Left lung (tissue), 10 donors: Measurements from ENCODE around the gene TAC1. TPM values are rescaled to one million over a fixed set of nuclear protein-coding genes. Genes with fewer than 3 reads are reported as not detected.
A peak's percentile ranks its signal among the peaks of the same experiment; 100 is the strongest.

ENCODE experiments used
- ATAC-seq: fragments of 200-7000 bp; cut with Tn5 transposase; one replicate; pipeline ENCODE4 v1.9.1; 2020; ENCODE audit warnings: moderate library complexity
- DNase-seq, 4 donors: peaks; one replicate each; pipeline ENCODE4 v3.0.0-alpha.2; 2013 to 2020
- H3K27ac ChIP-seq, 2 donors: fragments of 200-600 bp; sonication (generic) in 1 of 2; one replicate each; pipeline versions ENCODE4 v1.5.0 to v1.8.0; 2020 to 2021
- H3K27me3 ChIP-seq, 2 donors: fragments of 200-600 bp; sonication (generic) in 1 of 2; one replicate each; pipeline versions ENCODE4 v1.5.0 to v1.8.0; 2020 to 2021
- H3K36me3 ChIP-seq, 2 donors: fragments of 200-600 bp; sonication (generic) in 1 of 2; one replicate each; pipeline versions ENCODE4 v1.5.0 to v1.8.0; 2020 to 2021
- H3K4me1 ChIP-seq, 2 donors: fragments of 200-600 bp; one replicate each; pipeline ENCODE4 v1.8.0; 2021
- H3K4me3 ChIP-seq, 2 donors: fragments of 200-600 bp; sonication (generic) in 1 of 2; one replicate each; pipeline versions ENCODE4 v1.5.0 to v1.8.0; 2020 to 2021; ENCODE audit warnings: mild to moderate bottlenecking in 1 of 2
- H3K9me3 ChIP-seq, 2 donors: fragments of 200-600 bp; sonication (generic) in 1 of 2; one replicate each; pipeline versions ENCODE4 v1.5.0 to v1.8.0; 2020 to 2021
- intact Hi-C, 2 donors: fragments of 100-400 bp; cut with DNase I; formaldehyde crosslinking; loops; one replicate each; pipeline versions ENCODE4 v1.11.2 to v1.14.2; 2022
- polyA plus RNA-seq, 6 donors: library from polyadenylated mRNA; unstranded; fragments of 120-200 nt; gene quantifications; one replicate each; pipeline ENCODE4 v1.2.1, GENCODE V29; 2013; ENCODE audit not compliant: insufficient read length in 6 of 6
- total RNA-seq, 2 donors: library from RNA; stranded (reverse); fragmentation: NEBNext Ultra II Directional; extraction: Animal tissue kit (Norgen Biotek cat#: 25700); gene quantifications; one replicate each; pipeline ENCODE4 v1.2.1, GENCODE V29; 2021
- TF ChIP-seq, protein P1 (sequence below), 2 donors: fragments of 200-600 bp; sonication (generic) in 1 of 2; IDR thresholded peaks; one replicate each; pipeline versions ENCODE4 v1.5.0 to v1.8.0; 2021; ENCODE audit warnings: antibody characterized with exemption in 2 of 2
- donor health status: DM: no; HTN: yes; CAD: no.
- donor health status: DM: no; HTN: no; CAD: no.

Gene TAC1
- total and polyA plus RNA-seq, 8 donors, result not detected

GRCh38 chr7:97722386-97722785 lies 9.5 kb upstream of the TAC1 start:
- TF ChIP-seq, protein P1, sequence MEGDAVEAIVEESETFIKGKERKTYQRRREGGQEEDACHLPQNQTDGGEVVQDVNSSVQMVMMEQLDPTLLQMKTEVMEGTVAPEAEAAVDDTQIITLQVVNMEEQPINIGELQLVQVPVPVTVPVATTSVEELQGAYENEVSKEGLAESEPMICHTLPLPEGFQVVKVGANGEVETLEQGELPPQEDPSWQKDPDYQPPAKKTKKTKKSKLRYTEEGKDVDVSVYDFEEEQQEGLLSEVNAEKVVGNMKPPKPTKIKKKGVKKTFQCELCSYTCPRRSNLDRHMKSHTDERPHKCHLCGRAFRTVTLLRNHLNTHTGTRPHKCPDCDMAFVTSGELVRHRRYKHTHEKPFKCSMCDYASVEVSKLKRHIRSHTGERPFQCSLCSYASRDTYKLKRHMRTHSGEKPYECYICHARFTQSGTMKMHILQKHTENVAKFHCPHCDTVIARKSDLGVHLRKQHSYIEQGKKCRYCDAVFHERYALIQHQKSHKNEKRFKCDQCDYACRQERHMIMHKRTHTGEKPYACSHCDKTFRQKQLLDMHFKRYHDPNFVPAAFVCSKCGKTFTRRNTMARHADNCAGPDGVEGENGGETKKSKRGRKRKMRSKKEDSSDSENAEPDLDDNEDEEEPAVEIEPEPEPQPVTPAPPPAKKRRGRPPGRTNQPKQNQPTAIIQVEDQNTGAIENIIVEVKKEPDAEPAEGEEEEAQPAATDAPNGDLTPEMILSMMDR (IDR thresholded peaks at IDR 0.05), result no peak
- no peaks in the 10 kb centered on the region for H3K27me3 ChIP-seq
- H3K36me3 ChIP-seq, result no peaks in the 10 kb centered on the region
- no peak overlapping the region for H3K4me3 ChIP-seq
- no peak overlapping the region for H3K27ac ChIP-seq
- ATAC-seq (no peak), DNase-seq (no peak)
- peaks cover 0 to 2% of the 10 kb centered on the region in 2 donors for H3K9me3 ChIP-seq
- H3K4me1 ChIP-seq, result no peaks in the 10 kb centered on the region
- intact Hi-C loops, result no loop called here

- DNase-seq (peak in 1 of 4 donors; percentile 58), ATAC-seq (no peak)
- Histone ChIP-seq H3K27me3 (peaks cover 58 to 93% of the 10 kb centered on the region in 2 donors), H3K36me3 (no peaks in the 10 kb centered on the region), H3K27ac (no peak overlapping the region), H3K4me1 (peaks cover 0 to 9% of the 10 kb centered on the region in 2 donors), H3K9me3 (no peaks in the 10 kb centered on the region), H3K4me3 (no peak overlapping the region)
- TF ChIP-seq, protein P1 (IDR thresholded peaks at IDR 0.05), result no peak
- intact Hi-C loops, result no loop called here
Observed at GRCh38 chr7:97732565-97733275, 834 bp downstream of the TAC1 start.

GRCh38 chr7:97733276-97734161 lies 1.6 kb downstream of the TAC1 start:
- no peak overlapping the region for H3K27ac ChIP-seq
- no peak overlapping the region for H3K4me3 ChIP-seq
- DNase-seq, result peak in 1 of 4 donors; percentile 69
- no peaks in the 10 kb centered on the region for H3K9me3 ChIP-seq
- peaks cover 0 to 9% of the 10 kb centered on the region in 2 donors for H3K4me1 ChIP-seq
- peaks cover 55 to 92% of the 10 kb centered on the region in 2 donors for H3K27me3 ChIP-seq
- intact Hi-C loops, result no loop called here
- no peaks in the 10 kb centered on the region for H3K36me3 ChIP-seq
- TF ChIP-seq, protein P1 (IDR thresholded peaks at IDR 0.05), result no peak
- no peak for ATAC-seq

DNA sequence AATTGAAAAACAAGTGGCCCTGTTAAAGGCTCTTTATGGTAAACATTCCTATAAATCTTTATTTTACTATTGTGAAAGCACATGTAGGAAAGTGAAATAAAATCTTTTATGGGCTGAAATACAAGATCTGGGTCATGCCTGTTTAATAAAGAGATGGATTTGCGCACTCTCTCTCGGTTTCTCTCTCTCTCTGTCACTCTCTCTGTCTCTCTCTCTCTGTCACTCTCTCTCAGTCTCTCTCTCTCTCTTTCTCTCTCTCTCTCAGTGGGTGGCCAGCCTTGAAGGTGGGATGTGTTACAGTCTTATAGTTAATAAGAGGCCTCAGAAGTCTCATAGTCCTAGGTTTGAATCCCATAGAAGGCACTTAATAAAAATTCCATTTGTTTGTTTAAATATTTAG lies 2.4 kb downstream of the TAC1 start:
- Histone ChIP-seq H3K4me3 (no peak overlapping the region), H3K27ac (no peak overlapping the region), H3K4me1 (peaks cover 0 to 9% of the 10 kb centered on the region in 2 donors), H3K27me3 (peaks cover 55 to 86% of the 10 kb centered on the region in 2 donors), H3K36me3 (no peaks in the 10 kb centered on the region), H3K9me3 (no peaks in the 10 kb centered on the region)
- intact Hi-C loops, result no loop called here
- DNase-seq (no peak), ATAC-seq (no peak)
- TF ChIP-seq, protein P1 (IDR thresholded peaks at IDR 0.05), result no peak

- intact Hi-C loops, result no loop called here
- no peaks in the 10 kb centered on the region for H3K9me3 ChIP-seq
- H3K4me3 ChIP-seq, result no peak overlapping the region
- peaks cover 55 to 78% of the 10 kb centered on the region in 2 donors for H3K27me3 ChIP-seq
- H3K4me1 ChIP-seq, result peaks cover 0 to 9% of the 10 kb centered on the region in 2 donors
- ATAC-seq (no peak), DNase-seq (no peak)
- no peaks in the 10 kb centered on the region for H3K36me3 ChIP-seq
- no peak overlapping the region for H3K27ac ChIP-seq
- TF ChIP-seq, protein P1 (IDR thresholded peaks at IDR 0.05), result no peak
Observed at GRCh38 chr7:97735075-97735474, 3.2 kb downstream of the TAC1 start.
